IMR-90 (cell line): ENCODE measurements around the gene PITX3. TPM values are rescaled to one million over a fixed set of nuclear protein-coding genes. Genes with fewer than 3 reads are reported as not detected.

Experiments used
- ATAC-seq: fragments of 200-7000 bp; cut with Tn5 transposase; 2 replicates; pipeline ENCODE4 v1.9.1; 2020; ENCODE audit warnings: low read depth, mild to moderate bottlenecking, moderate library complexity
- BruUV-seq: library from RNA; stranded (reverse); fragments of 400-500 nt; replicated peaks from 2 replicates; lab custom pipeline; 2021; lab: Mats Ljungman, UMichigan
- CTCF ChIA-PET: fragments of 300-600 bp; formaldehyde crosslinking; extraction: SDS; loops from one replicate; lab custom pipeline; 2021; ENCODE audit warnings: antibody characterized with exemption; lab: Yijun Ruan, JAX
- POLR2A ChIA-PET: fragments of 300-600 bp; sonication (Branson Sonifier 250); formaldehyde crosslinking; loops from one replicate; lab custom pipeline; 2022; ENCODE audit warnings: antibody characterized with exemption; ENCODE audit not compliant: unreplicated experiment; lab: Charles Lee
- DNase-seq: peaks from one replicate; pipeline ENCODE4 v3.0.0; 2013
- H2AFZ ChIP-seq: replicated peaks from 2 replicates; pipeline ENCODE3; 2013; ENCODE audit warnings: low read length, mild to moderate bottlenecking; ENCODE audit not compliant: poor library complexity
- H2AK5ac ChIP-seq: 2 replicates; pipeline ENCODE4 v1.6.1; 2013; ENCODE audit warnings: low read depth, low read length, inconsistent platforms
- H2AK9ac ChIP-seq: replicated peaks from 2 replicates; pipeline ENCODE3; 2013; ENCODE audit warnings: mild to moderate bottlenecking, low read depth, low read length, moderate library complexity; ENCODE audit not compliant: poor library complexity
- H2BK120ac ChIP-seq: 2 replicates; pipeline ENCODE4 v1.6.1; 2013; ENCODE audit warnings: low read depth, low read length, inconsistent platforms
- H2BK15ac ChIP-seq: 3 replicates; pipeline ENCODE4 v1.6.1; 2013; ENCODE audit warnings: low read depth, low read length, inconsistent platforms
- H2BK20ac ChIP-seq: 2 replicates; pipeline ENCODE4 v1.6.1; 2013; ENCODE audit warnings: low read depth, mild to moderate bottlenecking, inconsistent platforms, low read length, moderate library complexity
- H2BK5ac ChIP-seq: 2 replicates; pipeline ENCODE4 v1.6.1; 2013; ENCODE audit warnings: mild to moderate bottlenecking, low read depth, low read length, inconsistent platforms; ENCODE audit not compliant: poor library complexity, severe bottlenecking
- H3K14ac ChIP-seq: replicated peaks from 2 replicates; pipeline ENCODE4 v1.6.1; 2013; ENCODE audit warnings: low read depth, low read length, inconsistent platforms
- H3K18ac ChIP-seq: 2 replicates; pipeline ENCODE4 v1.6.1; 2013; ENCODE audit warnings: low read depth, low read length, control low read depth
- H3K23ac ChIP-seq: 2 replicates; pipeline ENCODE4 v1.6.1; 2013; ENCODE audit warnings: low read depth, low read length, inconsistent platforms
- H3K27ac ChIP-seq: 2 replicates; pipeline ENCODE4 v1.5.1; 2013; ENCODE audit warnings: mild to moderate bottlenecking, control low read depth, low read length; ENCODE audit not compliant: insufficient read depth
- H3K27me3 ChIP-seq: 2 replicates; pipeline ENCODE4 v1.6.1; 2013; ENCODE audit warnings: low read length; ENCODE audit not compliant: control insufficient read depth, insufficient read depth
- H3K36me3 ChIP-seq: 2 replicates; pipeline ENCODE4 v1.6.1; 2013; ENCODE audit warnings: low read length, mixed read lengths; ENCODE audit not compliant: control insufficient read depth, insufficient read depth
- H3K4ac ChIP-seq: 2 replicates; pipeline ENCODE4 v1.6.1; 2013; ENCODE audit warnings: low read depth, low read length, inconsistent platforms
- H3K4me1 ChIP-seq: 2 replicates; pipeline ENCODE4 v1.6.1; 2013; ENCODE audit warnings: low read length, mixed read lengths; ENCODE audit not compliant: control insufficient read depth, insufficient read depth
- H3K4me2 ChIP-seq: 2 replicates; pipeline ENCODE4 v1.6.1; 2013; ENCODE audit warnings: low read depth, mild to moderate bottlenecking, control low read depth, low read length, moderate library complexity
- H3K4me3 ChIP-seq: 2 replicates; pipeline ENCODE4 v1.5.1; 2013; ENCODE audit warnings: low read depth, mild to moderate bottlenecking, control low read depth, low read length, moderate library complexity; ENCODE audit not compliant: insufficient read depth
- H3K56ac ChIP-seq: 2 replicates; pipeline ENCODE4 v1.6.1; 2013; ENCODE audit warnings: low read length, inconsistent platforms; ENCODE audit not compliant: insufficient read depth; ENCODE audit errors: extremely low read depth
- H3K79me1 ChIP-seq, 2 experiments: 2 replicates each; pipeline ENCODE4 v1.6.1; 2013; ENCODE audit warnings: low read length in 2 of 2, inconsistent platforms in 1 of 2, low read depth in 1 of 2
- H3K9ac ChIP-seq: 2 replicates; pipeline ENCODE4 v1.6.1; 2013; ENCODE audit warnings: low read depth, low read length, control low read depth
- H3K9me1 ChIP-seq: 2 replicates; pipeline ENCODE4 v1.6.1; 2013; ENCODE audit warnings: low read length, inconsistent platforms; ENCODE audit not compliant: insufficient read depth
- H3K9me3 ChIP-seq: 2 replicates; pipeline ENCODE4 v1.6.1; 2013; ENCODE audit warnings: low read length; ENCODE audit not compliant: control insufficient read depth, insufficient read depth
- H4K20me1 ChIP-seq: 2 replicates; pipeline ENCODE4 v1.6.1; 2013; ENCODE audit warnings: low read length, inconsistent platforms; ENCODE audit not compliant: insufficient read depth
- H4K5ac ChIP-seq: 2 replicates; pipeline ENCODE4 v1.6.1; 2013; ENCODE audit warnings: mild to moderate bottlenecking, low read depth, low read length, control low read depth
- H4K8ac ChIP-seq, 2 experiments: 2 replicates each; pipeline ENCODE4 v1.6.1; 2013; ENCODE audit warnings: low read depth in 2 of 2, low read length in 2 of 2, control low read depth in 1 of 2, inconsistent platforms in 1 of 2
- H4K91ac ChIP-seq: 2 replicates; pipeline ENCODE4 v1.6.1; 2013; ENCODE audit warnings: low read depth, low read length, inconsistent platforms; ENCODE audit not compliant: insufficient read depth
- FOS ChIP-seq: fragments of 150-350 bp; IDR thresholded peaks from 2 replicates; pipeline ENCODE4 v1.6.1; 2016; ENCODE audit warnings: low read depth, low read length
- MAZ ChIP-seq: IDR thresholded peaks from 2 replicates; pipeline ENCODE4 v1.6.1; 2012; ENCODE audit warnings: low read depth, mild to moderate bottlenecking, low read length, improper control_type of control experiment, moderate library complexity, borderline replicate concordance
- MXI1 ChIP-seq: IDR thresholded peaks from 2 replicates; pipeline ENCODE4 v1.6.1; 2012; ENCODE audit warnings: low read depth, mild to moderate bottlenecking, low read length, moderate library complexity, borderline replicate concordance
- NFE2L2 ChIP-seq: fragments of 150-350 bp; IDR thresholded peaks from 2 replicates; pipeline ENCODE4 v1.6.1; 2016; ENCODE audit warnings: low read depth, mild to moderate bottlenecking, low read length
- POLR2A ChIP-seq: IDR thresholded peaks from 2 replicates; pipeline ENCODE4 v1.6.1; 2012; ENCODE audit warnings: mild to moderate bottlenecking, low read depth, low read length
- SMC3 ChIP-seq: fragments of 150-350 bp; IDR thresholded peaks from 2 replicates; pipeline ENCODE4 v1.6.1; 2016; ENCODE audit warnings: low read depth, mild to moderate bottlenecking, antibody characterized with exemption, low read length, moderate library complexity
- WGBS, 2 experiments: methylation state at CpG; one replicate each; pipeline versions ENCODE4 v1.1.5 to v1.1.7; 2013; ENCODE audit warnings: missing lambda C conversion rate in 2 of 2; ENCODE audit not compliant: insufficient read length in 1 of 2; ENCODE audit errors: extremely low coverage in 2 of 2; 5-methylcytosine and 5-hydroxymethylcytosine counted together
- dilution Hi-C: fragments of 300-500 bp; cut with HindIII; formaldehyde crosslinking; loops from one replicate; pipeline ENCODE4 v1.14.3; 2018; ENCODE audit warnings: low sequenced_read_pairs; ENCODE audit not compliant: unreplicated experiment
- in situ Hi-C: fragments of 300-500 bp; cut with MboI; formaldehyde crosslinking; loops from 3 replicates; pipeline ENCODE4 v1.14.3; 2019; ENCODE audit warnings: low sequenced_read_pairs, inconsistent platforms, mixed read lengths
- intact Hi-C: fragments of 100-400 bp; cut with micrococcal nuclease; formaldehyde crosslinking; loops from 2 replicates; pipeline ENCODE4 v1.10.0; 2022
- polyA plus RNA-seq, 3 experiments: library from polyadenylated mRNA; depleted of rRNA; stranded (reverse); fragments of >200 nt; gene quantifications; 2 replicates each; pipeline ENCODE4 v1.2.3, GENCODE V29; 2012; ENCODE audit warnings: low replicate concordance in 1 of 3
- total RNA-seq: library from RNA; depleted of rRNA; stranded (reverse); fragments of >200 nt; gene quantifications from 2 replicates; pipeline ENCODE4 v1.2.3, GENCODE V29; 2012
- TF ChIP-seq, protein P1 (sequence below): fragments of 150-350 bp; IDR thresholded peaks from 2 replicates; pipeline ENCODE4 v1.6.1; 2016; ENCODE audit warnings: low read depth, mild to moderate bottlenecking, low read length, moderate library complexity, borderline replicate concordance

The PITX3 gene
- total and polyA plus RNA-seq, 2 of the 4 experiments (the other 2 are of a cell fraction), result not detected

GRCh38 chr10:102261842-102262241 lies 20.5 kb upstream of the PITX3 start:
- no peak overlapping the region for H2AK9ac ChIP-seq
- no peak overlapping the region for H3K9ac ChIP-seq
- H3K18ac ChIP-seq, result no peak overlapping the region
- no peak overlapping the region for H2BK15ac ChIP-seq
- H2AFZ ChIP-seq, result no peak overlapping the region
- H3K4ac ChIP-seq, result no peak overlapping the region
- DNase-seq (no peak), ATAC-seq (no peak)
- peaks cover 16% of the 10 kb centered on the region for H3K36me3 ChIP-seq
- no TSS peak for BruUV-seq
- H3K9me3 ChIP-seq, result no peaks in the 10 kb centered on the region
- in situ Hi-C loops, result no loop called here
- H2AK5ac ChIP-seq, result no peak overlapping the region
- H3K9me1 ChIP-seq, result peaks cover 26% of the 10 kb centered on the region
- CTCF ChIA-PET, result no interaction called here
- dilution Hi-C loops, result no loop called here
- no peak overlapping the region for H4K91ac ChIP-seq
- H3K56ac ChIP-seq, result no peak overlapping the region
- no peak overlapping the region for H3K23ac ChIP-seq
- POLR2A ChIA-PET, result no interaction called here
- no peak overlapping the region for H3K14ac ChIP-seq
- no peak overlapping the region for H3K4me2 ChIP-seq
- no peak overlapping the region for H2BK120ac ChIP-seq
- H3K4me3 ChIP-seq, result no peak overlapping the region
- peaks cover 71% of the 10 kb centered on the region for H4K20me1 ChIP-seq
- H3K27me3 ChIP-seq, result no peaks in the 10 kb centered on the region
- no peak overlapping the region for H2BK5ac ChIP-seq
- H4K5ac ChIP-seq, result no peak overlapping the region
- H3K27ac ChIP-seq, result no peak overlapping the region
- TF ChIP-seq POLR2A, result no peak
- TF ChIP-seq, protein P1, sequence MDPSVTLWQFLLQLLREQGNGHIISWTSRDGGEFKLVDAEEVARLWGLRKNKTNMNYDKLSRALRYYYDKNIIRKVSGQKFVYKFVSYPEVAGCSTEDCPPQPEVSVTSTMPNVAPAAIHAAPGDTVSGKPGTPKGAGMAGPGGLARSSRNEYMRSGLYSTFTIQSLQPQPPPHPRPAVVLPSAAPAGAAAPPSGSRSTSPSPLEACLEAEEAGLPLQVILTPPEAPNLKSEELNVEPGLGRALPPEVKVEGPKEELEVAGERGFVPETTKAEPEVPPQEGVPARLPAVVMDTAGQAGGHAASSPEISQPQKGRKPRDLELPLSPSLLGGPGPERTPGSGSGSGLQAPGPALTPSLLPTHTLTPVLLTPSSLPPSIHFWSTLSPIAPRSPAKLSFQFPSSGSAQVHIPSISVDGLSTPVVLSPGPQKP, result no peak
- TF ChIP-seq NFE2L2, result no peak
- no peak for TF ChIP-seq MXI1
- no peak for TF ChIP-seq MAZ
- no peak for TF ChIP-seq SMC3
- TF ChIP-seq FOS, result no peak
- H2BK20ac ChIP-seq, result no peak overlapping the region
- peaks cover 6% of the 10 kb centered on the region for H3K4me1 ChIP-seq
- 100% methylated on average over 2 of the region's 6 CpGs; no CpG with 5 or more reads in 1 of the 2 experiments for WGBS, 2 experiments
- H3K79me1 ChIP-seq, result peaks cover 27 to 81% of the 10 kb centered on the region in 2 experiments
- no peak overlapping the region for H4K8ac ChIP-seq
- intact Hi-C loops, result loop anchor here (5.0 kb wide), 1 partner anchor 35 kb away; no protein-coding TSS in a partner anchor
